ENCODE data around the gene RNF151. TPM values are rescaled to one million over a fixed set of nuclear protein-coding genes. Genes with fewer than 3 reads are reported as not detected.

Gene RNF151
- total and polyA plus RNA-seq, 2 of the 13 experiments (the other 11 are each of a cell fraction or from before 2014, with no cell fraction given), result not detected

GRCh38 chr16:1959269-1960039 is 7.2 kb upstream of the RNF151 start, which contains the start of gene NDUFB10 (continued):
- 0 out of 2 replicates have a peak, but pooled peaks have one; percentile 27 for TF ChIP-seq THRA (CRISPR knock-in tag; IDR thresholded peaks at IDR 0.05; ENCODE audit: borderline replicate concordance)
- peak; percentile 25; the same call in 1 of the 2 replicates for TF ChIP-seq ZNF430 (CRISPR knock-in tag; IDR thresholded peaks at IDR 0.05)
- peak; percentile 92 for TF ChIP-seq ZSCAN31 (CRISPR knock-in tag; IDR thresholded peaks at IDR 0.05; ENCODE audit: low read depth)
- peak; percentile 81; the same call in 1 of the 2 replicates for TF ChIP-seq TMF1 (CRISPR knock-in tag; IDR thresholded peaks at IDR 0.05; ENCODE audit: low read depth)
- 0 out of 2 replicates have a peak, but pooled peaks have one; percentile 23 for TF ChIP-seq ZSCAN30 (CRISPR knock-in tag; IDR thresholded peaks at IDR 0.05)
- no peak for TF ChIP-seq IRX3 (CRISPR knock-in tag; IDR thresholded peaks at IDR 0.05; ENCODE audit: borderline replicate concordance, low read depth)
- no peak for TF ChIP-seq ZNF546 (CRISPR knock-in tag; conservative IDR thresholded peaks at IDR 0.05)
- peak; percentile 87 for TF ChIP-seq ZNF687 (CRISPR knock-in tag; IDR thresholded peaks at IDR 0.05)
- no peak for TF ChIP-seq HNRNPUL1 (IDR thresholded peaks at IDR 0.05; ENCODE audit: low read depth, low read length)
- no peak for TF ChIP-seq PHB2 (IDR thresholded peaks at IDR 0.05; ENCODE audit: partially characterized antibody)
- TF ChIP-seq FOXO1 (CRISPR knock-in tag; IDR thresholded peaks at IDR 0.05), result peak; percentile 42; the same call in 1 of the 2 replicates
- no peak for TF ChIP-seq ZNF407 (CRISPR knock-in tag; IDR thresholded peaks at IDR 0.05; ENCODE audit: not compliant biosample characterization)
- TF ChIP-seq ZNF572 (CRISPR knock-in tag; IDR thresholded peaks at IDR 0.05), result peak; percentile 44; the same call in 1 of the 2 replicates
- no peak for TF ChIP-seq GZF1 (CRISPR knock-in tag; IDR thresholded peaks at IDR 0.05)
- TF ChIP-seq HMGA1 (CRISPR knock-in tag; conservative IDR thresholded peaks at IDR 0.05), result no peak

Measured in HepG2 (cell line).